SK-N-SH (cell line): Measurements from ENCODE around the gene POU2F3.

Experiments used
- CTCF ChIP-seq: fragments of 200-600 bp; sonication (generic); IDR thresholded peaks from 2 replicates; pipeline ENCODE4 v1.6.1; 2017; ENCODE audit warnings: antibody characterized with exemption, mild to moderate bottlenecking, moderate library complexity
- EP300 ChIP-seq, 2 experiments: IDR thresholded peaks; 2 replicates each; pipeline versions ENCODE4 v1.4.0 to v1.6.1; 2012; ENCODE audit warnings: borderline replicate concordance in 1 of 2, low read depth in 1 of 2, low read length in 1 of 2
- EZH2phosphoT487 ChIP-seq: fragments of 200-600 bp; sonication (generic); IDR thresholded peaks from 2 replicates; pipeline ENCODE4 v1.6.1; 2017; ENCODE audit warnings: low read depth, mixed run types, mild to moderate bottlenecking, antibody characterized with exemption, moderate library complexity, borderline replicate concordance

DNA sequence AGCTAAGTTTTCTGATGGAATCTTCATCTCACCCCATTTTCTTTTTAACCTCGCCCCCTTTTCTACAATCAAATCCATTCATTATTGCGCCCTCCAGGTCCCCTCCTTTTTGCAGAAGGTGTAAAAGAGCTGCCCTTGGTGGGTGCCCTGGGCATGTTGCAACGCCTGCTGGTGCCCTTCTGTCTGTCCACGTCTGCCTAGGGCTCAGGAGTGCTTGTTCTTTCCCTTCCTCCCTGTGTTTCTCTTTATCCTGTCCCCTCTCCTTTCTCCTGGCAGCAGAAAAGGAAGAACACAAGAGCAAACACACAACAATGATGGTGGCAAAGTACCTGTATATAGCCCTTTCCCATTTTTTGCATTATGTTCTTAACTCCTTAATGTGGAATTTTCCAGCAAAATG is 79.0 kb downstream of the POU2F3 start:
- no peak for TF ChIP-seq CTCF
- TF ChIP-seq EZH2phosphoT487 = no peak
- TF ChIP-seq EP300 (IDR thresholded peaks at IDR 0.05; ENCODE audit: borderline replicate concordance in 1 of 2, low read depth in 1 of 2, low read length in 1 of 2) = no peak
